HL-60 (cell line): ENCODE measurements around the gene CLEC14A.

Experiments used
- CTCF ChIP-seq: IDR thresholded peaks from one replicate; pipeline ENCODE4 v1.5.1; 2011; ENCODE audit warnings: low read length, control low read depth, inconsistent platforms; ENCODE audit not compliant: insufficient read depth
- REST ChIP-seq: IDR thresholded peaks from 2 replicates; pipeline ENCODE4 v1.6.1; 2012; ENCODE audit warnings: low read depth; ENCODE audit not compliant: insufficient replicate concordance

- TF ChIP-seq CTCF: no peak
- TF ChIP-seq REST: no peak
These were observed 7.4 kb downstream of the CLEC14A start for GRCh38 chr14:38248321-38249028.
